ENCODE measurements around the gene CRLF3.
"Not testable (repeated sequence)": the region's sequence is repeated elsewhere in the genome, so short reads cannot be mapped to it uniquely, and the experiment has no call there.

The CRLF3 gene

GRCh38 chr17:30812218-30813177 lies 12.0 kb downstream of the CRLF3 start:
- no peak for FAIRE-seq

DNA sequence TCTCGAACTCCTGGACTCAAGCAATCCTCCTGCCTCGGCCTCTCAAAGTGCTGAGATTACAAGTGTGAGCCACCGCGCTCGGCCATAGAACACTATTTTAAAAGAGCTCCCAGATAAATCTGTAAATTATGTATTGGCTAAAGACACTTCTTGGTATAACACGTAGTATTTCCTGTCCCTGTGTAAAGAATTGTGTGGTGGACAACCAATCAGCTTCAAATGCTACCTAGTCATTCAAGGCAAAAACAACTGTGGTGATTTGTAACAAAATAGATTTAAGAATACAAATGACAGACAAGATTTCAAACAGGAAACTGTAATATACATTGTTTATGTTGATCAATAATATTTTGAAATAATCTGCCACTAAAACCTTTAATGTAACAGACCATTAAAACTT lies 14.6 kb downstream of the CRLF3 start:
- FAIRE-seq = no peak

- FAIRE-seq = no peak
These were observed 15.7 kb downstream of the CRLF3 start for GRCh38 chr17:30808785-30809286.

DNA sequence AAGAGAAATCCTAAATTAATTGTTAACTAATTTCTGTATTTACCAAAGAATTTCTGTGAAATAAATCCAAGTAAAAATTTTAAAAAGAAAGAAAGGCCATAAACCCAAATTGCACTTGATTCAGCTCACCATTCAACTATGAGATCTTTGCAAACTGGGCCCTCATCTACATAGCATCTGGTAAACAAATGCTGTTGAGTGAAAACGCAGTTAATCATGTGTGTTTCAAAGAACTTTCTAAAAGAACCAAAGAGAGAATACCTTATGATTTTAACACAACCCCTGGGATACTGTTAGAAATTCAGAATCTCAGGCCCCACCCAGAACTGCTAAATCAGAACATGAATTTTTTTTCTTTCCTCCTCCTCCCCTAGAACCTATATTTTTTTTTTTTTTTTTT lies 16.6 kb downstream of the CRLF3 start:
- FAIRE-seq = no peak

GRCh38 chr17:30805944-30806456 lies 18.5 kb downstream of the CRLF3 start:
- FAIRE-seq = no peak

- no peak for FAIRE-seq
These were observed 22.8 kb downstream of the CRLF3 start for GRCh38 chr17:30801671-30802070.

DNA sequence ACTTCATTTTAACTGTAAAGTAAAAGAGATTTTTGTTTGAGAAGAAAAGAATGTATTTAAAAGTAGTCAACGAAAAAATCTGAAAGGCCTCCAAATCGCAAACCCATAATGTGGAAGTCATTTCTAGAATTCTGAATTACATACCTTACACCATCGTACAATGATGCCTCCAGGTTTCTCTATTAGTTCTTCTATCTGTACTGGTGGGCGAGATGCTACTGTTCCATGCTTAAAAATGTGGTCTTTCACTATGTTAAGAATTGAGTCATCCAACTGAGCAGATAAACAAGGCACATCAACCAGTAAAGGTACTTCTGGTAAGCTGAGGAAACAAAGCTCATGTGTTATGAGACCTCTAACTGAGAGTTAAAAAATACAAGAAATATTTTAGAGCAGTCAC lies 28.5 kb downstream of the CRLF3 start:
- FAIRE-seq = no peak

- FAIRE-seq = no peak
These were observed 30.1 kb downstream of the CRLF3 start for GRCh38 chr17:30794372-30794771.

DNA sequence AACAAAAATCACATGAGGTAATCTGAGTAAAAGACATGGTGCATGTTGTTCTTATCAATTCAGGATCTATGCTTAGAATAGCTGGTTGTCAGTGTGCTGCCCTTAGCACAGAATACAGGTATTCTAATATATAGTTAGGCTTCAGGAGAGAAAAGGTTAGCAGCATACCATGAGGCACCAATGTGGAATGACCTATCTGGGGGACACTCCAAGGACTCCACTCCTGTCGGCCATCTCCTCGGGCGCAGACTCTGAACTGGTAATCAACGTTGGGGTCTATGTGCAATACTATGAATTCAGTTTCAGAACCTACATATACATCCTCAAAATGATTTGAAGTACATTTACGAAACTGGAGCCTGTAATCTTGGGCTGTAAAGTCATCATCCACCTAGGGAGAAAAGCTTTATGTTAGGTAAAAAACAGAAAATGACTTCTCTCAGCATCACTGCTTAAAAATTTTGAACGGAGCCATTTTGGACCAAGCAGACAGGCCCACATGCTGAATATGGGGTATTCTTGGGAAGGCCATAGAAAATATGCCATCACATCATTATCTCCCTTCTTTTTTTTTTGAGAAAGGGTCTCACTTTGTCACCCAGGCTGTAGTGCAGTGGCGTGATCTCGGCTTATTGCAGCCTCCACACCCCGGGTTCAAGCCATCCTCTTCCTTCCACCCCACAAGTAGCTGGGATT lies 31.1 kb downstream of the CRLF3 start:
- FAIRE-seq = peak; percentile 19

- FAIRE-seq = peak; percentile 44
These were observed 34.2 kb downstream of the CRLF3 start for GRCh38 chr17:30790279-30790678.

GRCh38 chr17:30788918-30789317 lies 35.6 kb downstream of the CRLF3 start:
- peak; percentile 8 for FAIRE-seq

DNA sequence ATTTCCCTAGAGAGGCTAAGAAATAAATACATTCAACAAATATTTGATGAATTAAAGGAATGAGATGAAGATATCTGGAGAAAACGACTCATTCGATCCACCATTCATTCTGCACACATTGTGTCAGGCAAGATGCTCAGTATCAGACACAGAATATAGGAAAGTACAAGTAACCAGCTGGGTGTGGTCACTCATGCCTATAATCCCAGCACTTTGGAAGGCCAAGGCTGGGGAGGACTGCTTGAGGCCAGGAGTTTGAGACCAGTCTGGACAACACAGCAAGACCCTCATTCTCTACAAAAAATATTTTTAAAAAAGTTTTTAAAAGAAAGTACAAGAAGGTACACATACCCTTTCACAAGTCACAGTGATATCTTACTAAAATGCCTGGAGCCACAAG lies 42.3 kb downstream of the CRLF3 start:
- no peak for FAIRE-seq

GRCh38 chr17:30780343-30780742 lies 44.1 kb downstream of the CRLF3 start:
- FAIRE-seq = no peak

DNA sequence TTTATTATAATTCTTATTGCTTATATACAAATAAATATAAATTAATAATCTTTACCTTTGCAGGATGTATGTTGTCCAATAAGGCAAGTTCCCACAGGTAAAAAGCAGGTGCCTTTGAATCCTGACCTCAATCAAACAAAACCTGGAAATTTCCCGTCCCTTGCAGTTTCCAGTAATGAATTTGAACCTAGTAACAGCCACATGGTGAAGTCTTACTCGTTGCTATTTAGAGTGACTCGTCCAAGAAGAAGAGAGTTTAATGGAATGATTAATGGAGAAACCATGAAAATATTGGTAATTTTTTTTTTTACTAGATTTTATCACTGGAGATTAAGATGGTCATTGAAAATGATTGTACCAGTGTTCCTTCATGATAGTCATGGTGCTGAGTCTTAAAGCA lies 55.7 kb downstream of the CRLF3 start:
- FAIRE-seq = not testable (repeated sequence)

- peak; percentile 84 for FAIRE-seq
These were observed 56.7 kb downstream of the CRLF3 start for GRCh38 chr17:30767641-30768404.

- FAIRE-seq = no peak
These were observed 63.4 kb downstream of the CRLF3 start for GRCh38 chr17:30761060-30761459.

GRCh38 chr17:30753291-30753690 lies 71.2 kb downstream of the CRLF3 start:
- not testable (repeated sequence) for FAIRE-seq

DNA sequence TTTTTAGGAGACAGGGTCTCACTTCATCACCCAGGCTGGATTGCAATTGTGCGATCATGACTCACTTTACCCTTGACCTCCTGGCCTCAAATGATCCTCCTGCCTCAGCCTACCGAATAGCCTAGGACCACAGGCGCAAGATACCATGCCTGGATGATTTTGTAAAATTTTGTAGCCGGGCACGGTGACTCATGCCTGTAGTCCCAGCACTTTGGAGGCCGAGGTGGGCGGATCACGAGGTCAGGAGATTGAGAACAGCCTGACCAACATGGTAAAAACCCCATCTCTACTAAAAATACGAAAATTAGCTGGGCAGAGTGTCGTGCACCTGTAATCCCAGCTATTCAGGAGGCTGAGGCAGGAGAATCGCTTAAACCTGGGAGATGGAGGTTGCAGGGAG lies 73.5 kb downstream of the CRLF3 start:
- not testable (repeated sequence) for FAIRE-seq

DNA sequence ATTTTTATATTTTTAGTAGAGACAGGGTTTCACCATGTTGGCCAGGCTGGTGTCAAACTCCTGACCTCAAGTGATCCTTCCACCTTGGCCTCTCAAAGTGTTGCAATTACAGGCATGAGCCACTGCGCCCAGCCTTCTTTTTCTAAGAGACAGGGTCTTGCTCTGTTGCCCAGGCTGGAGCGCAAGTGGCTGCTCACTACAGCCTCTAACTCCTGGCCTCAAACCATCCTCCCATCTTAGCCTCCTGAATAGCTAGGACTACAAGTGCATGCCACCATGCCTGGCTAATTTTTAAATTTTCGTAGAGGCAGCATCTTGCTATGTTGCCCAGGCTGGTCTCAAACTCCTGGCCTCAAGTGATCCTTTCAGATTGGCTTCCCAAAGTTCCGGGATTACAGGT lies 76.9 kb downstream of the CRLF3 start:
- FAIRE-seq = not testable (repeated sequence)

- FAIRE-seq = not testable (repeated sequence)
These were observed 81.8 kb downstream of the CRLF3 start for GRCh38 chr17:30742669-30743068.

DNA sequence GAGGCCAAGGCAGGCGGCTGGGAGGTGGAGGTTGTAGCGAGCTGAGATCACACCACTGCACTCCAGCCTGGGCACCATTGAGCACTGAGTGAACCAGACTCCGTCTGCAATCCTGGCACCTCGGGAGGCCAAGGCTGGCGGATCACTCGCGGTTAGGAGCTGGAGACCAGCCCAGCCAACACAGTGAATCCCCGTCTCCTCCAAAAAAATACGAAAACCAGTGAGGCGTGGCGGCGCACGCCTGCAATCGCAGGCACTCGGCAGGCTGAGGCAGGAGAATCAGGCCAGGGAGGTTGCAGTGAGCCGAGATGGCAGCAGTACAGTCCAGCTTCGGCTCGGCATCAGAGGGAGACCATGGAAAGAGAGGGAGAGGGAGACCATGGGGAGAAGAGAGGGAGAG lies 88.1 kb downstream of the CRLF3 start:
- not testable (repeated sequence) for FAIRE-seq

- FAIRE-seq = not testable (repeated sequence)
These were observed 88.8 kb downstream of the CRLF3 start for GRCh38 chr17:30735644-30736043.

DNA sequence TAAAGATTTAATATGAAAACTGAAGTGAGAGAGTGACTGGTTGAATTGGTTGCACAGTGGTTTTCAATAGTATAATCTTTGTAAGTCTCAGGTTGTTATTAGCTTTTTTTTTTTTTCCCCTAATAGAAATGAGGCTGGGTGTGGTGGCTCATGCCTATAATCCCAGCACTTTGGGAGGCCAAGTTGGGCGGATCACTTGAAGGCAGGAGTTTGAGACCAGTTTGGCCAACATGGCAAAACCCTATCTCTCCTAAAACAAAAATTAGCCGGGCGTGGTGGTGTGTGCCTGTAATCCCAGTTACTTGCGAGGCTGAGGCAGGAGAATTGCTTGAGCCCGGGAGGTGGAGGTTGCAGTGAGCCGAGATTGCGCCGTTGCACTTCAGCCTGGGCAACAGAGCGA lies 89.3 kb downstream of the CRLF3 start:
- not testable (repeated sequence) for FAIRE-seq
